ENCODE data around the gene CLINT1. TPM values are rescaled to one million over a fixed set of nuclear protein-coding genes. Genes with fewer than 3 reads are reported as not detected.
"Not testable (repeated sequence)": the region's sequence is repeated elsewhere in the genome, so short reads cannot be mapped to it uniquely, and the experiment has no call there.

Gene CLINT1
- polyA plus RNA-seq, 1 experiment: 103 TPM

DNA sequence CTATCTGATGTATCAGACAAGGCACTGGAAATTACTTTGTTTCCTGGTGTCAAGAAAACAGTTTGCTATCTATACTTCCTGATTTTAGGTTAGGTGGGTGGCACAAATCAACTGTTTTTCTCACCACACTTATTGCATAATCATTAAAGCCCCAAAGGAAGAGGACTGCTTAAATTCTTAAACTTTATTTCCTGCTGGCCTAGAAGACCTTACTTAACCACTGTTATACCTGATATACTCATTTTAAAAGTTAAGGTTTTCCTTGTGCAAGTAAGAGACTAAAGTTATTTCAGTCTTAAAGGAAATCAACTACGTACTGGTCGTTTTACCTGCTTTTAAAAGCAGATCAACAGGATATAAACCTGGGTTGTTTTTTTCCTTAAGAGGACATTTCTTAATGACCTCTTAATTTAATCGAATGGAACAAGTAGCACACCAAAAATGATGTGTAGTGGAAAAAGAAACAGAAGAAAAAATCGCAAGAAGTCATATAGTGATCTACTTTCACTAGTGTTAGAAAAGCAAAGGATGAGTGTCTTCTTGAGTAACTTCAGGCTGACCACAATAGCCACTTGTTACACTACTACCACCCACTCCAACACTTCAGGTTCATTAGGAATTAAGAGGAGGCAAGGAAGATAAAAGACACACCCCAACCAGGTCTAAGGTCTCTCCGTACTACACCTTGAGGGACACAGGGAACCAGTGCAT, 974 bp downstream of the CLINT1 start:
- Histone ChIP-seq H3K4me3 (ENCODE audit: low read depth, low read length) (peak overlapping the region; percentile 92), H3K9me3 (ENCODE audit: control insufficient read depth, insufficient read depth, low read length) (no peaks in the 10 kb centered on the region; the same call in 1 of the 2 replicates), H3K27ac (ENCODE audit: low read depth, low read length) (peak overlapping the region; percentile 77), H3K27me3 (ENCODE audit: control insufficient read depth, insufficient read depth, low read length) (no peaks in the 10 kb centered on the region)
- CTCF ChIA-PET: interaction anchor here (0.7 to 3.8 kb wide), 9 partner anchors 10 to 217 kb away, joined by 3 to 52 read pairs (median 5); no protein-coding TSS in a partner anchor
- TF ChIP-seq, protein P1, sequence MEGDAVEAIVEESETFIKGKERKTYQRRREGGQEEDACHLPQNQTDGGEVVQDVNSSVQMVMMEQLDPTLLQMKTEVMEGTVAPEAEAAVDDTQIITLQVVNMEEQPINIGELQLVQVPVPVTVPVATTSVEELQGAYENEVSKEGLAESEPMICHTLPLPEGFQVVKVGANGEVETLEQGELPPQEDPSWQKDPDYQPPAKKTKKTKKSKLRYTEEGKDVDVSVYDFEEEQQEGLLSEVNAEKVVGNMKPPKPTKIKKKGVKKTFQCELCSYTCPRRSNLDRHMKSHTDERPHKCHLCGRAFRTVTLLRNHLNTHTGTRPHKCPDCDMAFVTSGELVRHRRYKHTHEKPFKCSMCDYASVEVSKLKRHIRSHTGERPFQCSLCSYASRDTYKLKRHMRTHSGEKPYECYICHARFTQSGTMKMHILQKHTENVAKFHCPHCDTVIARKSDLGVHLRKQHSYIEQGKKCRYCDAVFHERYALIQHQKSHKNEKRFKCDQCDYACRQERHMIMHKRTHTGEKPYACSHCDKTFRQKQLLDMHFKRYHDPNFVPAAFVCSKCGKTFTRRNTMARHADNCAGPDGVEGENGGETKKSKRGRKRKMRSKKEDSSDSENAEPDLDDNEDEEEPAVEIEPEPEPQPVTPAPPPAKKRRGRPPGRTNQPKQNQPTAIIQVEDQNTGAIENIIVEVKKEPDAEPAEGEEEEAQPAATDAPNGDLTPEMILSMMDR (IDR thresholded peaks at IDR 0.05; ENCODE audit: low read depth, low read length): no peak
- POLR2A ChIA-PET: interaction anchor here (0.6 to 1.4 kb wide), 2 partner anchors 35 to 105 kb away, joined by 3 read pairs; no protein-coding TSS in a partner anchor
- no peak for DNase-seq (ENCODE audit: low read depth, low spot score)

DNA sequence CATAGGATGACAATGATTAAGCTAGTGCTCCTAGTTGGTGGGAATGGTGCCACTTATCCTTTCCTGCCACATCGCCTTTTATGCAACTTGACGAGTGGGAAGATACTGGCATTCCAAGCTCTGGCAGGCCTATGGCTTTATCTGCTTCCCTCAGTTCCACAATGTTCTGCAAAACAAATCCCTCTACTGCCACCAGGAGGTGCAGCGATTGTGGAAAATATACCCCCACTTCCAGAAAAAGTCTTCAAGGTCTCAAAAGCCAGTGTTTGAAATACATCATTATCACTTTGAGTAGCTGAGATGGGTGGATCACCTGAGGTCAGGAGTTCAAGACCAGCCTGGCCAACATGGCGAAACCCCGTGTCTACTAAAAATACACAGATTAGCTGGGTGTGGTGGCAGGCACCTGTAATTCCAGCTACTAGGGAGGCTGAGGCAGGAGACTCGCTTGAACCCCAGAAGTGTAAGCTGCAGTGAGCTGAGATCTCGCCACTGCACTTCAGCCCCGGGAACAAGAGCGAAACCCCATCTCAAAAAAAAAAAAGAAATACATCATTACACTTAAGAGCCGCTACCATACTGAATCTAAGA, 3.4 kb downstream of the CLINT1 start:
- Histone ChIP-seq H3K9me3 (ENCODE audit: control insufficient read depth, insufficient read depth, low read length) (no peaks in the 10 kb centered on the region; the same call in 1 of the 2 replicates), H3K27ac (ENCODE audit: low read depth, low read length) (no peak overlapping the region), H3K27me3 (ENCODE audit: control insufficient read depth, insufficient read depth, low read length) (no peaks in the 10 kb centered on the region), H3K4me3 (ENCODE audit: low read depth, low read length) (no peak overlapping the region)
- ChIA-PET POLR2A (interaction anchor here (0.6 to 0.7 kb wide), 2 partner anchors 44 to 71 kb away, joined by 3 to 5 read pairs; no protein-coding TSS in a partner anchor), CTCF (interaction anchor here (0.6 to 3.8 kb wide), 30 partner anchors 9 to 320 kb away, joined by 3 to 52 read pairs (median 6); no protein-coding TSS in a partner anchor)
- TF ChIP-seq, protein P1 (IDR thresholded peaks at IDR 0.05; ENCODE audit: low read depth, low read length): peak; percentile 76
- DNase-seq (ENCODE audit: low read depth, low spot score): peak; percentile 34

- CTCF ChIA-PET: interaction anchor here (0.6 to 1.4 kb wide), 3 partner anchors 16 to 141 kb away, joined by 4 to 5 read pairs (median 5); no protein-coding TSS in a partner anchor
- H3K4me3 ChIP-seq (ENCODE audit: low read depth, low read length); H3K27me3 ChIP-seq (ENCODE audit: control insufficient read depth, insufficient read depth, low read length); DNase-seq (ENCODE audit: low read depth, low spot score); H3K27ac ChIP-seq (ENCODE audit: low read depth, low read length); POLR2A ChIA-PET; H3K9me3 ChIP-seq (ENCODE audit: control insufficient read depth, insufficient read depth, low read length): not testable (repeated sequence)
Measured at GRCh38 chr5:157853365-157853764, 5.6 kb downstream of the CLINT1 start.

- Histone ChIP-seq H3K4me3 (ENCODE audit: low read depth, low read length) (no peak overlapping the region), H3K27ac (ENCODE audit: low read depth, low read length) (no peak overlapping the region), H3K9me3 (ENCODE audit: control insufficient read depth, insufficient read depth, low read length) (peaks cover 4% of the 10 kb centered on the region), H3K27me3 (ENCODE audit: control insufficient read depth, insufficient read depth, low read length) (no peaks in the 10 kb centered on the region)
- ChIA-PET CTCF (interaction anchor here (0.6 to 1.8 kb wide), 4 partner anchors 9 to 103 kb away, joined by 3 to 14 read pairs (median 6); no protein-coding TSS in a partner anchor), POLR2A (no interaction called here)
- DNase-seq (ENCODE audit: low read depth, low spot score): no peak
- TF ChIP-seq, protein P1 (IDR thresholded peaks at IDR 0.05; ENCODE audit: low read depth, low read length): no peak
Measured at GRCh38 chr5:157845914-157846598, 12.9 kb downstream of the CLINT1 start.

DNA sequence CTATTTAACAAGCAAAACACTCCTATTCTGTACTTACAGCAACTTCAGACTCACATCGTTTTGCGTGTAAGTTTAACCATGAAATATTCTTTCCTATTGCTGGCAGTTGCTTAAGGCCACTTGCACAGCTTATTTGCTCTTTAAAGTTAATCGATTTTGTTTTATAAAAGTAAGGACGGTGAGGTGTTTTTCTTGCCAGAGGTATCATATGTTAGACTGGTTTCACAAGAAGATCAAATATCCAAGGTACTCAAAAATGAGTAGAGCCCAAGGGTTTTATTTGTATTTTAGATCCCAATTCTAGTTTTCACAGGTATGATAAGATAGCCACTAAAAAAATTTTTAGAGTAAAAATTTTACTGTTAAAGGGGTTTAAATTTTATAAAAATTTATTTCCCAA, 16.2 kb downstream of the CLINT1 start:
- POLR2A ChIA-PET: no interaction called here
- CTCF ChIA-PET: interaction anchor here (0.6 to 1.6 kb wide), 3 partner anchors 13 to 26 kb away, joined by 3 to 4 read pairs (median 3); no protein-coding TSS in a partner anchor
- Histone ChIP-seq H3K4me3 (ENCODE audit: low read depth, low read length) (no peak overlapping the region), H3K27me3 (ENCODE audit: control insufficient read depth, insufficient read depth, low read length) (no peaks in the 10 kb centered on the region), H3K9me3 (ENCODE audit: control insufficient read depth, insufficient read depth, low read length) (peaks cover 4% of the 10 kb centered on the region), H3K27ac (ENCODE audit: low read depth, low read length) (no peak overlapping the region)
- TF ChIP-seq, protein P1 (IDR thresholded peaks at IDR 0.05; ENCODE audit: low read depth, low read length): no peak
- no peak for DNase-seq (ENCODE audit: low read depth, low spot score)

Data from AG04450 (cell line).